ENCODE data around the gene IMP4. TPM values are rescaled to one million over a fixed set of nuclear protein-coding genes. Genes with fewer than 3 reads are reported as not detected.

IMP4 gene
- total and polyA plus RNA-seq, 2 of the 8 experiments (the other 6 are each of a cell fraction or from before 2014, with no cell fraction given) = 96.8 to 194 TPM

DNA sequence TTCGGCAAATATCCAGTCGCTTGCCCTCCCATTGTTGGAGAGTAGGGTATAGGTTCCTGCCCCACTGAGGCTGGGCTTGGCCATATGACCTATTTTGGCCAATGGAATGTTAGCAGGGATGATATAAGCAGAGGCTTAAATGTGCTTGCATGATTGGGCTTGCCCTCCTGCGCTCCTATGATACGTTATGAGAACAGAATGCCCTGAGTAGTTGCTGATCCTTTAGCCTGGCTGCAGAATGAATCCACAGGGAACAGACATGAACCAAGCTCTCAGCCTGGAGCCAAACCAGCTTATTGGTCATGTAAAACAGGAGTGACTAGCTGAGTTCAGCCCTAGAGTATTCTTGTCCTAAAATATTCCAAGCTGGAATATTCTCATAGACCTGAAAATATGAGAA, 34.8 kb upstream of the IMP4 start:
- Histone ChIP-seq H2BK12ac (ENCODE audit: low read depth, low read length) (no peak overlapping the region), H4K91ac (replicated peaks; ENCODE audit: insufficient read length, low read length) (no peak overlapping the region), H2BK5ac (ENCODE audit: low read depth, low read length) (no peak overlapping the region), H2AFZ (ENCODE audit: low read length) (no peak overlapping the region), H3K4ac (replicated peaks; ENCODE audit: insufficient read length, low read depth, low read length) (no peak overlapping the region), H3K79me2 (ENCODE audit: control insufficient read depth in 1 of 2, insufficient read depth in 2 of 2, low read length in 2 of 2) (no peaks in the 10 kb centered on the region), H3K23me2 (ENCODE audit: low read depth, low read length) (peaks cover 2% of the 10 kb centered on the region; the same call in 1 of the 2 replicates), H3K23ac (ENCODE audit: insufficient read length) (no peak overlapping the region), H3K36me3 (ENCODE audit: control insufficient read depth in 2 of 4, insufficient read depth in 4 of 4, low read length in 3 of 4) (no peaks in the 10 kb centered on the region), H3K27ac (ENCODE audit: low read depth, low read length) (no peak overlapping the region), H3K56ac (replicated peaks; ENCODE audit: insufficient read length, low read depth, low read length) (no peak overlapping the region), H2BK15ac (ENCODE audit: low read length) (no peak overlapping the region), H2AK5ac (ENCODE audit: low read depth, low read length) (no peak overlapping the region), H4K20me1 (replicated peaks in 1 of 2; ENCODE audit: control insufficient read depth in 1 of 2, insufficient read depth in 2 of 2, low read length in 2 of 2) (peaks cover 0 to 5% of the 10 kb centered on the region in 2 experiments), H4K5ac (ENCODE audit: insufficient read length, low read depth, low read length) (no peak overlapping the region), H3K4me2 (ENCODE audit: insufficient read depth in 1 of 2, low read depth in 2 of 2, low read length in 2 of 2) (no peak overlapping the region), H2BK20ac (ENCODE audit: low read length) (no peak overlapping the region), H3K4me1 (replicated peaks in 1 of 4; ENCODE audit: control insufficient read depth in 3 of 4, insufficient read depth in 4 of 4, low read length in 3 of 4) (no peaks in the 10 kb centered on the region), H3K9me3 (ENCODE audit: insufficient read depth in 2 of 2, low read depth in 1 of 2, low read length in 1 of 2) (no peaks in the 10 kb centered on the region), H4K8ac (ENCODE audit: extremely low read depth, insufficient read depth, low read length) (no peak overlapping the region), H3K18ac (ENCODE audit: extremely low read depth, low read length) (no peak overlapping the region), H2BK120ac (replicated peaks; ENCODE audit: low read depth, low read length) (no peak overlapping the region), H3K14ac (ENCODE audit: insufficient read length) (no peak overlapping the region), H3K79me1 (ENCODE audit: low read depth, low read length) (no peaks in the 10 kb centered on the region), H3K9ac (replicated peaks in 1 of 4; ENCODE audit: extremely low read depth in 1 of 4, low read depth in 3 of 4, low read length in 3 of 4) (no peak overlapping the region), H3K4me3 (ENCODE audit: extremely low read depth in 1 of 4, insufficient read depth in 2 of 4, low read depth in 3 of 4, low read length in 4 of 4) (no peak overlapping the region), H3K27me3 (replicated peaks in 1 of 4; ENCODE audit: control insufficient read depth in 3 of 4, extremely low read depth in 1 of 4, insufficient read depth in 3 of 4, low read length in 3 of 4) (no peaks in the 10 kb centered on the region; a peak in 1 of 7 replicates)
- FAIRE-seq = no peak
- DNase-seq (ENCODE audit: low read depth in 1 of 2, low spot score in 2 of 2) = no peak
- CTCF ChIA-PET (ENCODE audit: partially characterized antibody) = no interaction called here
- POLR2A ChIA-PET (ENCODE audit: partially characterized antibody) = no interaction called here
- WGBS, 2 experiments (ENCODE audit: extremely low coverage in 1 of 2, insufficient coverage in 1 of 2, insufficient read length in 1 of 2, insufficient replicate concordance in 2 of 2, low coverage in 1 of 2, low lambda C conversion rate in 2 of 2, missing lambda C conversion rate in 1 of 2) = 86% methylated on average over 4 of the region's 4 CpGs; no CpG with 5 or more reads in 1 of the 2 experiments
- TF ChIP-seq KDM5A (IDR thresholded peaks at IDR 0.05; ENCODE audit: low read length) (no peak), SAP30 (IDR thresholded peaks at IDR 0.05; ENCODE audit: insufficient read depth, insufficient replicate concordance, low read length) (no peak), TEAD4 (IDR thresholded peaks at IDR 0.05; ENCODE audit: low read depth, low read length) (no peak), ZNF274 (IDR thresholded peaks at IDR 0.05; ENCODE audit: borderline replicate concordance, extremely low read depth, low read length) (no peak), SUZ12 (IDR thresholded peaks at IDR 0.05; ENCODE audit: low read length) (no peak), SIRT6 (IDR thresholded peaks at IDR 0.05; ENCODE audit: low read length) (no peak), CREB1 (IDR thresholded peaks at IDR 0.05) (no peak), YY1 (IDR thresholded peaks at IDR 0.05; ENCODE audit: low read depth, low read length) (no peak), CHD2 (IDR thresholded peaks at IDR 0.05; ENCODE audit: low read length) (no peak), SIX5 (IDR thresholded peaks at IDR 0.05; ENCODE audit: low read depth, low read length) (no peak), GABPA (IDR thresholded peaks at IDR 0.05; ENCODE audit: borderline replicate concordance, insufficient read depth, low read length) (no peak), RFX5 (IDR thresholded peaks at IDR 0.05; ENCODE audit: borderline replicate concordance, low read depth, low read length) (no peak), EP300 (IDR thresholded peaks at IDR 0.05; ENCODE audit: borderline replicate concordance in 1 of 2, low read depth in 2 of 2, low read length in 2 of 2) (no peak), TAF7 (optimal IDR thresholded peaks at IDR 0.05; ENCODE audit: borderline replicate concordance, low read depth, low read length) (no peak), ATF3 (IDR thresholded peaks at IDR 0.05; ENCODE audit: insufficient read depth, low read depth, low read length) (no peak)

Data from H1 (cell line).